Activated CD8-positive, alpha-beta memory T cell treated with anti-CD3 and anti-CD28 coated beads, Interleukin-2, amount 50 U/mL, for 24 hours (primary cell): ENCODE measurements around the gene DTL.
"Not testable (repeated sequence)": the region's sequence is repeated elsewhere in the genome, so short reads cannot be mapped to it uniquely, and the experiment has no call there.

Experiments
- DNase-seq: peaks from one replicate; pipeline ENCODE4 v3.0.0-alpha.2; 2020; ENCODE audit errors: extremely low read depth

DTL gene

DNA sequence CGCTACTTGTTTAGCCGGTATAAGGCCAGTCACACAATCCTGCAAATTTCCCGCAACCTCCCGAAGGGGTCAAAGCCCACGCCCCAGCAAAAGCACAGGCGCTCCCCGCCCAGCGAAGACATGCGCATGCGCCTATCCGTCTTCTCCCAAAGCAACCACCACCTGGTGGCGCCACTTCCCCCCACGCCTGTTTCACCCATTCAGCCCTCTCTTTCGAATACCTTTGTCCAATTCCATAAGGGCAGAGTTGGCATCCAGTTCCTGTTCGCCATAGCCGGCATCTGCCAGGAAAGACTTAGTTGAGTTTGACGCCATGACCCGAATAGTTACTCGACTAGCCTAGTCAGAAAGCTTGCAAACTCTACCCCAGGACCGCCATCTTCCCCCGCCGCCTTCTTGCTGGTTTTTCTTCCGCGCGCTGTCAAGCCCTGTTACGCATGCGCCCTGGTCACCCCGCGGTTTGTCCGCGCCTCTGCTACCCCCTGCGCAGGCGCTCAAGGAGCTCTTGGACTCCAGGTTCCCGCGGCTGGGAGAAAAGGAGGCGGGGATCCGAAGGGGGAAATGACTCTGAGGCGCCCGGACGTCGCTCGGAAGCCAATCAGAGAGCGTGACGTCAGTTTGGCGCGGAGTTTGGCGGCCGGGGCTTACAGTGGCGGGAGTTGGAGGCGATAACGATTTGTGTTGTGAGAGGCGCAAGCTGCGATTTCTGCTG is at the start of gene DTL, which contains the start of gene INTS7:
Gene DTL, plus strand, starts transcription at position 626 of the 712 bp plus-strand sequence. CDS start 143 bp downstream, outside the sequence.
Gene INTS7, minus strand, starts transcription at position 435 of the 712 bp plus-strand sequence. Its CDS starts 120 bp downstream, at position 315.
- DNase-seq = peak; percentile 97

GRCh38 chr1:211986628-211987254 is 48.8 kb upstream of the DTL start:
- DNase-seq = no peak

GRCh38 chr1:211991695-211992094 is 43.9 kb upstream of the DTL start:
- DNase-seq = no peak

GRCh38 chr1:211997426-211997825 is 38.1 kb upstream of the DTL start:
- DNase-seq = not testable (repeated sequence)

DNA sequence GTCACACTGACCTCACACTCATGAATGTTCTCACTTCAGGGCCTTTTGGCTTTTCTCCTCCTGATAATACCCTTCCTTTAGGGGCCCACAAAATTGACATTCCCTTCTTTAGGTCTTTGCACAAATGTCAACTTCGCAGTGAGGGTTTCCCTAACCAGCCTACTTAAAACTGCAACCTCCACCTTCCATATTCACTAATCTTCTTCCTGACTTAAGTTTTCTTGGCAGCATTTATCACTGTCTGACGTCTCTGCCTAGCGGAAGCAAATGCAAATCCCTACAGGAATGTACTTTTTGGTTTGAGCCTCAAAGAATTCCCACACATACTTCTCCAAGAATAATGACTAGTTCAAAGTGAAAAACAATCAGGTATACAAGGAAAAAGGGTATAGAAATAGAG is 33.0 kb upstream of the DTL start:
- no peak for DNase-seq

- DNase-seq = no peak
These were observed 30.5 kb upstream of the DTL start for GRCh38 chr1:212004895-212005608.

DNA sequence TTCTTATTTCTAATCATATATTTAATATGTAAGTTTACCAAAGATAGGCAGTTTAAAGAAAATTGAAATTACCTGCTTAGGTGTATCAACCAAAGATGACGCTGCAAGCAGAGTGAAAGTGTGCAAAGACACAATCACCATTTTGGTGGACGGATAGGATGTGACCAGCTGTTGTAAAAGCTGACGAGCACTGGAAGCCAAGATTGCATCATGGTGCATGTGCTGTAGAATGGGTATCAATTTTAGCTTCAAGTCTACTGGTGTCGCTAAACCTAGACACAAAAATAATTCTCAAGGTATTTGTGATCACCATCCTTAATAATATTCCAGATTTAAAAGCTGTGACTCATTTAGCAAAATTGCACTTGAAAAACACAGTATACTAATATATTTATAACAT is 28.4 kb upstream of the DTL start:
- no peak for DNase-seq

DNA sequence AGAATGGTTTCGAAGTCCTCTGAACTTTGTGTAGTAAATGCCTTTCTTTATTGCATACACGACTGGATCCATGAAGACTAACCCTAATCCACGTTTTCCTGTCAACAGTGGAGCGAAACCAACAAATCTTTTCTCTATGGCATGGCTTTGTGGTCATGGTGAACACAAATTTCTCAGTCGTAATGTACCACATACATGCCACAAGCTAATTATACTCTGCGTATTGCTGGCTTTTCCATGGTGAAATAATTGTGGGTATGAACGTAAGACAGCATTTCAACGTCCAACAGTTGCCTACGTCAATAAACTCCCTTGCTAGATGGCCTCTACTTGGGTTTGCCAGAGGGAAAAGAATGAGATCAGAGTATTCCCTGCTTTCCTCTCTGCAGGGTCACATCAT is 27.7 kb upstream of the DTL start:
- no peak for DNase-seq

- no peak for DNase-seq
These were observed 26.0 kb upstream of the DTL start for GRCh38 chr1:212009561-212009960.

GRCh38 chr1:212010004-212010403 is 25.5 kb upstream of the DTL start:
- DNase-seq = no peak

DNA sequence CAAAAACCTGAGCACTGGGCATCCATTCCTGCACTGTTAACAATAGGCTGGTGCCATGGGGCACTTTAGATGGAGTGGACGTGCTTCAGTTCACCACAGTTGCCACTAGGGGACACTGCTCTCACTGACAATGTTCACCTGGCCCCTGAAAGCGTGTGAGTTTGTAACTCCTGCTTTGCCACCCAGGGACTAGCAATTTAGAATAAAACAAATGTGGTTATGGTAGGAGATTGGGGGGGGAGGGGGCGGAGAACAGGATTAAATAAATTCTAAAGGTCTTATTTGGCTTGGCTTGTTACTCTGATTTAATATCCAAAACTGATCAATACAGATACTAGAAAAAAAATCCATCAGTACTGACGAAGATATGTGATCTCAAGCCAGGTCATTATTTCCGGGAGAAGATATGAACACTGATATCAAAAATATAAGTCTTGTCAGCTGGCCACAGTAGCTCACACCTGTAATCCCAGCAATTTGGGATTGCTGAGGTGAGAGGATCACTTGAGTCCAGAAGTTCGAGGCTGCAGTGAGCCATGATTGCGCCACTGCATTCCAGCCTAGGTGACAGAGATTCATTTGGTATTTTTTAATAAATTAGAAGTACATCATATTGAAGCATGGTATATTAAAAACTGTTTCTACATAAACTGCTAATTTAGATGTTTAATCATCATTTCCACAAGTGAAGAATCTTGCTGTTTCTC is 23.4 kb upstream of the DTL start:
- DNase-seq = peak; percentile 37

- no peak for DNase-seq
These were observed 21.9 kb upstream of the DTL start for GRCh38 chr1:212013672-212014071.

DNA sequence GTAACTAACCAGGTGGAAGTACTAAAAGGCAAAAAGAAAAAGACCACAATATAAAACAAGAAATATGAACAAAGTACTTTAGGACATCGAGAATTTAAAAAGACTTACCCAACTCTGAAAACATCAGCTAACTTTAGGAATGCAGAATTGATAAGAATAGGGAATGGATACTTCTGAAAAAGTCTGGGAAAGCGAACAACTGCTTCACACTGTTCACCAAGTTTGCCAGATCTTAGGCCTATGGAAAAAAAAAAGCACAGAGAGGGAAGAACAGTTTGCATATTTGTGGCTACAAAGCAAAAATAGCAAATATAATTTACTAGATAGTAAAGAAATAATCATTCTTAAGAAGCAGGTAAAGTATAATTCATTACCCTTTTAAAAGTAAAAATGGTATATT is 14.6 kb upstream of the DTL start:
- DNase-seq = no peak

DNA sequence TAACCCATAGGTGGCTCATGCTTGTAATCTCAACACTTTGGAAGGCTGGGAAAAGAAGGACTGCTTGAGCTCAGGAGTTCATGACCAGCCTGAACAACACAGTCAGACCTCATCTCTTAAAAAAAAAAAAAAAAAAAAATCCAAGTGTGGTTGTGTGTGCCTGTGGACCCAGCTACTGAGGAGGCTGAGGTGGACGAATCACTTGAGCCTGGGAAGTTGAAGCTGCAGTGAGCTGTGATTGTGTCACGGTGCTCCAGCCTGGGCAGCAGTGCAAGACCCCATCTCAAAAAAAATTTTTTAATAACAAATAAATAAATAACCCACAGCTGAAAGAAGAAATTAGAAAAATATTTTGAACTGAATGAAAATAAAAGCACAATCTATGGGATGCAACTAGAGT is 14.0 kb upstream of the DTL start:
- DNase-seq = no peak

GRCh38 chr1:212022908-212023307 is 12.6 kb upstream of the DTL start:
- not testable (repeated sequence) for DNase-seq

DNA sequence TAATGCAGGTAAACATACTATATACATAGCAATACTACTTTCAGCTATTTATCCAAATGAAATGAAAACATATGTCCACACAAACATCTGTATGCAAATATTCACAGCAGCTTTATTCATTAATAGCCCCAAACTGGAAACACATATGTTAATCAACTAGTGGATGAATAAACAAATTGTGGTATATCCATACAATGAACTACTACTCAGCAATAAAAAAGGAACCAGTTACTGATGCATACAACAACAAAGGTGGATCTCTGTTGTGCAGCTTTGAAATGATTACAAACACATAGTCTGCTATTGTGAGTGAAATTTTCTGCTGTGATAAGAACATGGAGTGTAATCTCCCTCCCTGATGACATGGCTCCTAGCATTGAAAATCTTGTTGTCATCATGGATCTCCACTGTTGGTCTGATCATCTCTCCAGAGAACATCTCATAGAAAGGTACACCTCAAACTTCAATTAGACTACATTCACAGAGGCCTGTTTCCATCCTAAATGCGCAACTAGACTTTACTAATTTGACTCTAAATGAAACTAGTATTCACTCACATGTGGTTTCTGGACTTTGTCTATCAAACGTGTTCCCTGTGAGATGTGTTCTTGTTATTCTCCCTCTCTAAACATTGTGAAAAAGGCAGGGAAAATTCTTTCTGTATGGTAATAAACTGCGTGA is 10.9 kb upstream of the DTL start:
- DNase-seq = no peak

DNA sequence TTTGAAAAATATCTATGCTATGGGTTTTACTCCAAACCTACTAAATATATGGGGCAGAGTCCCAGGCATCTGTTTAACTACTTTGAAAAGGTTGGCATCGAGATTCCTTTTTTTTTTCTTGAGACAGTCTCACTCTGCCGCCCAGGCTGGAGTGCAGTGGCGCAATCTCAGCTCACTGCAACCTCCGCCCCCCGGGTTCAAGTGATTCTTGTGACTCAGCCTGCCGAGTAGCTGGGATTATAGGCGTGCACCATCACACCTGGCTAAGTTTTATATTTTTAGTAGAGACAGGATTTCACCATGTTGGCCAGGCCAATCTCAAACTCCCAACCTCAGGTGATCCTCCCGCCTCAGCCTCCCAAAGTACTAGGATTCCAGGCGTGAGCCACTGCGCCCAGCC is 7.8 kb upstream of the DTL start:
- DNase-seq = not testable (repeated sequence)

DNA sequence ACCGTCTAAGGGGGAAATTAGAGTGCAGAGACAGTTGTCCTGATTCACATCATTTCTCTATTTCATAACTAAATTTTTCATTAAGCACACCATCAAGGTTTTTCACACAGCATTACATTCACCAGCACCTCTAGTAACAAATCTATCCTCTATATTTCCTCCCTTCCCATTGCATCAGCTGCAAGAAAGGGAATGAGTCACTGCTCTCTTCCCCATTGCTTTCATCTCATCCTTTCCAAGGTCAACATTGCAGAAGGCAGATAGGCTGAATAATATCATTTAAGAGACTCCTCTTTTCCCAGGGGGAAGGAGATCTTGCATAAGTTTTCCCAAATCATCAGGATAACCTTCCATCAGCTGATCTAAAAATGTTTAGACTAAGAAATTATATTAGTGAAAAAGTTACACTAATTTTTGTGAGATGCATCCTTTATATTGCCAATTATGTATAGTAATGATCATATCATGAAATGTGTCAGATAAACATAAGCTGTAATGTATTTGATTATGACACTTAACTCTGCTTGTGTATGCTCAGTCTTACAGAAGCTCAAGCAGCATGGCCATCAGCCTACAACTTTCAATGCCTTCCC is 4.5 kb upstream of the DTL start:
- DNase-seq = no peak

DNA sequence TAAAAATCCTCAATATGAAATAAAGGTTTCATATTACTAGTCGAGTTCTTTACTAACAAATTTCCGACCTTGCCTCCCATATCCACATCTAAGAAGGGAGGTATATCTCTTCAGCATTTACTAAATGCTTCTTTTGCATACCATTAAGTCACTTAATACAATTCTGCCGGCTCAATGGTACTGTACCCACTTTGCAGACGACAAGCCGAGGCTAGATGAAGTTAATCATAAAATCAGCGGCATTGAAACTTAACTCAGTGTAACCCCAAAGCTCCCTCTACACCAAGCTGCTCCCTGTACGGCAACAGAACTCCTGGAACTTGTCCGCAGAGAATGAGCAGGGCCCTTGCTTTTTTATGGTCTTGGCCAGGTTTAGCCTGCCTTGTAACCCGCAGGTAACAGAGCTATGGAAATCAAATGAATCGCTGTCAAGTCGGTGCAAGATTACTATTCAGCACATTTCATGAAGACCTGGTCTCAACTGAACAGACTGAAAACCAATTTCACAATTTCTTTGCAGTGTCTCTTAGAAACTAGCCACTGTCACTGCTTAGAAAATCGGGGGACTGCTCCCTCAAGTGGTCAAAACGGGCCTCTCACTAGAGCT is 929 bp upstream of the DTL start:
- no peak for DNase-seq

- no peak for DNase-seq
These were observed 472 bp downstream of the DTL start for GRCh38 chr1:212035835-212036605.
